ENCODE measurements around the gene MUC13.

Gene MUC13

GRCh38 chr3:124934577-124934976 lies at the start of gene MUC13:
Gene MUC13, minus strand, starts transcription at chr3:124934751. Its CDS starts 39 bp downstream, at chr3:124934712.
- no peaks in the 10 kb centered on the region for H3K27me3 ChIP-seq (ENCODE audit: control insufficient read depth, insufficient read depth, low read length)
- no peak within 1 kb of the TSS for H3K4me3 ChIP-seq (ENCODE audit: low read length)
- no peaks in the 10 kb centered on the region for H3K4me1 ChIP-seq (ENCODE audit: control insufficient read depth, insufficient read depth, low read length)
- H3K9me3 ChIP-seq (ENCODE audit: control insufficient read depth, insufficient read depth, low read length), result no peaks in the 10 kb centered on the region
- no peak within 1 kb of the TSS for H3K27ac ChIP-seq (ENCODE audit: low read length)
- no peaks in the 10 kb centered on the region for H3K36me3 ChIP-seq (ENCODE audit: control insufficient read depth, insufficient read depth, low read length)
- no peak for DNase-seq (ENCODE audit: low read depth, low spot score)
- WGBS (ENCODE audit: insufficient coverage, insufficient read length), result no CpG with 5 or more reads among the region's 5 CpGs

GRCh38 chr3:124982855-124983254 lies 48.3 kb upstream of the MUC13 start:
- no peaks in the 10 kb centered on the region for H3K36me3 ChIP-seq (ENCODE audit: control insufficient read depth, insufficient read depth, low read length)
- no peaks in the 10 kb centered on the region for H3K9me3 ChIP-seq (ENCODE audit: control insufficient read depth, insufficient read depth, low read length)
- no peaks in the 10 kb centered on the region for H3K27me3 ChIP-seq (ENCODE audit: control insufficient read depth, insufficient read depth, low read length)
- no peaks in the 10 kb centered on the region for H3K4me1 ChIP-seq (ENCODE audit: control insufficient read depth, insufficient read depth, low read length)
- H3K27ac ChIP-seq (ENCODE audit: low read length), result no peak overlapping the region
- WGBS (ENCODE audit: insufficient coverage, insufficient read length), result no CpG with 5 or more reads among the region's 2 CpGs
- H3K4me3 ChIP-seq (ENCODE audit: low read length), result no peak overlapping the region
- no peak for DNase-seq (ENCODE audit: low read depth, low spot score)

GRCh38 chr3:124981472-124981871 lies 46.9 kb upstream of the MUC13 start:
- no peak for DNase-seq (ENCODE audit: low read depth, low spot score)
- Histone ChIP-seq H3K4me1 (ENCODE audit: control insufficient read depth, insufficient read depth, low read length) (no peaks in the 10 kb centered on the region), H3K36me3 (ENCODE audit: control insufficient read depth, insufficient read depth, low read length) (no peaks in the 10 kb centered on the region), H3K27me3 (ENCODE audit: control insufficient read depth, insufficient read depth, low read length) (no peaks in the 10 kb centered on the region), H3K4me3 (ENCODE audit: low read length) (no peak overlapping the region), H3K9me3 (ENCODE audit: control insufficient read depth, insufficient read depth, low read length) (no peaks in the 10 kb centered on the region), H3K27ac (ENCODE audit: low read length) (no peak overlapping the region)
- WGBS (ENCODE audit: insufficient coverage, insufficient read length), result no CpG with 5 or more reads among the region's 5 CpGs

- WGBS (ENCODE audit: insufficient coverage, insufficient read length), result no CpG with 5 or more reads among the region's 7 CpGs
- H3K9me3 ChIP-seq (ENCODE audit: control insufficient read depth, insufficient read depth, low read length), result no peaks in the 10 kb centered on the region
These were observed 44.1 kb upstream of the MUC13 start for GRCh38 chr3:124978627-124979026.

GRCh38 chr3:124976383-124976782 lies 41.8 kb upstream of the MUC13 start:
- H3K36me3 ChIP-seq (ENCODE audit: control insufficient read depth, insufficient read depth, low read length), result no peaks in the 10 kb centered on the region
- DNase-seq (ENCODE audit: low read depth, low spot score), result no peak
- WGBS (ENCODE audit: insufficient coverage, insufficient read length), result no CpG with 5 or more reads among the region's 6 CpGs

More at GRCh38 chr3:124978627-124979026, 44.1 kb upstream of the MUC13 start:
- no peaks in the 10 kb centered on the region for H3K4me1 ChIP-seq (ENCODE audit: control insufficient read depth, insufficient read depth, low read length)
- no peaks in the 10 kb centered on the region for H3K27me3 ChIP-seq (ENCODE audit: control insufficient read depth, insufficient read depth, low read length)
- no peak overlapping the region for H3K4me3 ChIP-seq (ENCODE audit: low read length)
- H3K36me3 ChIP-seq (ENCODE audit: control insufficient read depth, insufficient read depth, low read length), result no peaks in the 10 kb centered on the region
- H3K27ac ChIP-seq (ENCODE audit: low read length), result no peak overlapping the region
- DNase-seq (ENCODE audit: low read depth, low spot score), result no peak

GRCh38 chr3:124974691-124975090 lies 40.1 kb upstream of the MUC13 start:
- Histone ChIP-seq H3K27me3 (ENCODE audit: control insufficient read depth, insufficient read depth, low read length) (no peaks in the 10 kb centered on the region), H3K36me3 (ENCODE audit: control insufficient read depth, insufficient read depth, low read length) (no peaks in the 10 kb centered on the region), H3K4me1 (ENCODE audit: control insufficient read depth, insufficient read depth, low read length) (no peaks in the 10 kb centered on the region), H3K9me3 (ENCODE audit: control insufficient read depth, insufficient read depth, low read length) (no peaks in the 10 kb centered on the region), H3K27ac (ENCODE audit: low read length) (no peak overlapping the region), H3K4me3 (ENCODE audit: low read length) (no peak overlapping the region)
- no peak for DNase-seq (ENCODE audit: low read depth, low spot score)
- no CpG with 5 or more reads among the region's 2 CpGs for WGBS (ENCODE audit: insufficient coverage, insufficient read length)

More at GRCh38 chr3:124976383-124976782, 41.8 kb upstream of the MUC13 start:
- Histone ChIP-seq H3K4me1 (ENCODE audit: control insufficient read depth, insufficient read depth, low read length) (no peaks in the 10 kb centered on the region), H3K9me3 (ENCODE audit: control insufficient read depth, insufficient read depth, low read length) (no peaks in the 10 kb centered on the region), H3K27me3 (ENCODE audit: control insufficient read depth, insufficient read depth, low read length) (no peaks in the 10 kb centered on the region), H3K27ac (ENCODE audit: low read length) (no peak overlapping the region), H3K4me3 (ENCODE audit: low read length) (no peak overlapping the region)

GRCh38 chr3:124973290-124973689 lies 38.7 kb upstream of the MUC13 start:
- Histone ChIP-seq H3K9me3 (ENCODE audit: control insufficient read depth, insufficient read depth, low read length) (no peaks in the 10 kb centered on the region), H3K4me1 (ENCODE audit: control insufficient read depth, insufficient read depth, low read length) (no peaks in the 10 kb centered on the region), H3K36me3 (ENCODE audit: control insufficient read depth, insufficient read depth, low read length) (no peaks in the 10 kb centered on the region), H3K4me3 (ENCODE audit: low read length) (no peak overlapping the region), H3K27me3 (ENCODE audit: control insufficient read depth, insufficient read depth, low read length) (no peaks in the 10 kb centered on the region), H3K27ac (ENCODE audit: low read length) (no peak overlapping the region)
- DNase-seq (ENCODE audit: low read depth, low spot score), result no peak

- WGBS (ENCODE audit: insufficient coverage, insufficient read length), result no CpG with 5 or more reads among the region's 3 CpGs
- DNase-seq (ENCODE audit: low read depth, low spot score), result no peak
These were observed 37.9 kb upstream of the MUC13 start for GRCh38 chr3:124972457-124972856.

GRCh38 chr3:124969963-124970722 lies 35.6 kb upstream of the MUC13 start:
- Histone ChIP-seq H3K4me1 (ENCODE audit: control insufficient read depth, insufficient read depth, low read length) (no peaks in the 10 kb centered on the region), H3K27ac (ENCODE audit: low read length) (no peak overlapping the region), H3K27me3 (ENCODE audit: control insufficient read depth, insufficient read depth, low read length) (no peaks in the 10 kb centered on the region), H3K9me3 (ENCODE audit: control insufficient read depth, insufficient read depth, low read length) (no peaks in the 10 kb centered on the region), H3K36me3 (ENCODE audit: control insufficient read depth, insufficient read depth, low read length) (no peaks in the 10 kb centered on the region), H3K4me3 (ENCODE audit: low read length) (no peak overlapping the region)
- no CpG with 5 or more reads among the region's 18 CpGs for WGBS (ENCODE audit: insufficient coverage, insufficient read length)
- DNase-seq (ENCODE audit: low read depth, low spot score), result no peak

More at GRCh38 chr3:124972457-124972856, 37.9 kb upstream of the MUC13 start:
- H3K27ac ChIP-seq (ENCODE audit: low read length), result no peak overlapping the region
- H3K4me3 ChIP-seq (ENCODE audit: low read length), result no peak overlapping the region
- H3K27me3 ChIP-seq (ENCODE audit: control insufficient read depth, insufficient read depth, low read length), result no peaks in the 10 kb centered on the region
- no peaks in the 10 kb centered on the region for H3K36me3 ChIP-seq (ENCODE audit: control insufficient read depth, insufficient read depth, low read length)
- H3K9me3 ChIP-seq (ENCODE audit: control insufficient read depth, insufficient read depth, low read length), result no peaks in the 10 kb centered on the region
- no peaks in the 10 kb centered on the region for H3K4me1 ChIP-seq (ENCODE audit: control insufficient read depth, insufficient read depth, low read length)

GRCh38 chr3:124969190-124969589 lies 34.6 kb upstream of the MUC13 start:
- Histone ChIP-seq H3K27ac (ENCODE audit: low read length) (no peak overlapping the region), H3K4me3 (ENCODE audit: low read length) (no peak overlapping the region), H3K9me3 (ENCODE audit: control insufficient read depth, insufficient read depth, low read length) (no peaks in the 10 kb centered on the region), H3K36me3 (ENCODE audit: control insufficient read depth, insufficient read depth, low read length) (no peaks in the 10 kb centered on the region), H3K4me1 (ENCODE audit: control insufficient read depth, insufficient read depth, low read length) (no peaks in the 10 kb centered on the region), H3K27me3 (ENCODE audit: control insufficient read depth, insufficient read depth, low read length) (no peaks in the 10 kb centered on the region)
- no peak for DNase-seq (ENCODE audit: low read depth, low spot score)
- no CpG with 5 or more reads among the region's 8 CpGs for WGBS (ENCODE audit: insufficient coverage, insufficient read length)

GRCh38 chr3:124967964-124968363 lies 33.4 kb upstream of the MUC13 start:
- no peaks in the 10 kb centered on the region for H3K4me1 ChIP-seq (ENCODE audit: control insufficient read depth, insufficient read depth, low read length)
- H3K9me3 ChIP-seq (ENCODE audit: control insufficient read depth, insufficient read depth, low read length), result no peaks in the 10 kb centered on the region
- H3K27me3 ChIP-seq (ENCODE audit: control insufficient read depth, insufficient read depth, low read length), result no peaks in the 10 kb centered on the region
- H3K36me3 ChIP-seq (ENCODE audit: control insufficient read depth, insufficient read depth, low read length), result no peaks in the 10 kb centered on the region
- H3K4me3 ChIP-seq (ENCODE audit: low read length), result no peak overlapping the region
- H3K27ac ChIP-seq (ENCODE audit: low read length), result no peak overlapping the region
- WGBS (ENCODE audit: insufficient coverage, insufficient read length), result no CpG with 5 or more reads among the region's 10 CpGs
- DNase-seq (ENCODE audit: low read depth, low spot score), result no peak
